ENCODE measurements around the gene DEXI.
A peak's percentile ranks its signal among the peaks of the same experiment; 100 is the strongest.

DEXI gene

DNA sequence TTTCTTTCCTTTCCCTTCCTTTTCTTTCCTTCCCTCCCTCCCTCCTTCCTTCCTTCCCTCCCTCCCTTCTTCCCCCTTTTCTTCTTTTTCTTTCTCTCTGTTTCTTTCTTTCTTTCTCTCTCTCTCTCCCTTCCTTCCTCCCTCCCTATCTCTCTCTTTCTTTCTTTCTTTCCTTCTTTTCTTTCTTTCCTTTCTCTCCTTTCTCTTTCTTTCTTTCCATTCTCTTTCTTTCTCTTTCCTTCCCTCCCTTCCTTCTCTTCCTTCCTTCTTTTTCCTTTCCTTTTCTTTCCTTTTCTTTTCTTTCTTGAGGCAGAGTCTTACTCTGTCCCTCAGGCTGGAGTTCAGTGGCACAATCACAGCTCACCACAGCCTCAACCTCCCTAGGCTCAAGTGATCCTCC is 31.0 kb downstream of the DEXI start:
- POLR2A ChIA-PET, result no interaction called here
- CTCF ChIA-PET, result interaction anchor here (0.6 to 0.7 kb wide), 2 partner anchors 49 to 1714 kb away, joined by 3 to 5 read pairs; no protein-coding TSS in a partner anchor
- Histone ChIP-seq H3K27ac (ENCODE audit: extremely low read depth, low read depth, low read length) (no peak overlapping the region), H3K4me1 (ENCODE audit: control insufficient read depth, insufficient read depth, low read length) (no peaks in the 10 kb centered on the region), H3K36me3 (ENCODE audit: control insufficient read depth in 2 of 2, insufficient read depth in 1 of 2, low read length in 2 of 2) (no peaks in the 10 kb centered on the region), H3K4me3 (ENCODE audit: low read depth, low read length) (no peak overlapping the region), H3K9me3 (ENCODE audit: control insufficient read depth, insufficient read depth, low read depth, low read length) (no peaks in the 10 kb centered on the region)
- TF ChIP-seq, protein P1, sequence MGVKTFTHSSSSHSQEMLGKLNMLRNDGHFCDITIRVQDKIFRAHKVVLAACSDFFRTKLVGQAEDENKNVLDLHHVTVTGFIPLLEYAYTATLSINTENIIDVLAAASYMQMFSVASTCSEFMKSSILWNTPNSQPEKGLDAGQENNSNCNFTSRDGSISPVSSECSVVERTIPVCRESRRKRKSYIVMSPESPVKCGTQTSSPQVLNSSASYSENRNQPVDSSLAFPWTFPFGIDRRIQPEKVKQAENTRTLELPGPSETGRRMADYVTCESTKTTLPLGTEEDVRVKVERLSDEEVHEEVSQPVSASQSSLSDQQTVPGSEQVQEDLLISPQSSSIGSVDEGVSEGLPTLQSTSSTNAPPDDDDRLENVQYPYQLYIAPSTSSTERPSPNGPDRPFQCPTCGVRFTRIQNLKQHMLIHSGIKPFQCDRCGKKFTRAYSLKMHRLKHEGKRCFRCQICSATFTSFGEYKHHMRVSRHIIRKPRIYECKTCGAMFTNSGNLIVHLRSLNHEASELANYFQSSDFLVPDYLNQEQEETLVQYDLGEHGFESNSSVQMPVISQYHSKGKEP (tag by site-specific recombination; IDR thresholded peaks at IDR 0.05), result no peak
- no peak for TF ChIP-seq ZNF830 (tag by site-specific recombination; IDR thresholded peaks at IDR 0.05; ENCODE audit: low read depth)
- TF ChIP-seq ZNF366 (tag by site-specific recombination; conservative IDR thresholded peaks at IDR 0.05), result peak; percentile 88
- TF ChIP-seq, protein P2, sequence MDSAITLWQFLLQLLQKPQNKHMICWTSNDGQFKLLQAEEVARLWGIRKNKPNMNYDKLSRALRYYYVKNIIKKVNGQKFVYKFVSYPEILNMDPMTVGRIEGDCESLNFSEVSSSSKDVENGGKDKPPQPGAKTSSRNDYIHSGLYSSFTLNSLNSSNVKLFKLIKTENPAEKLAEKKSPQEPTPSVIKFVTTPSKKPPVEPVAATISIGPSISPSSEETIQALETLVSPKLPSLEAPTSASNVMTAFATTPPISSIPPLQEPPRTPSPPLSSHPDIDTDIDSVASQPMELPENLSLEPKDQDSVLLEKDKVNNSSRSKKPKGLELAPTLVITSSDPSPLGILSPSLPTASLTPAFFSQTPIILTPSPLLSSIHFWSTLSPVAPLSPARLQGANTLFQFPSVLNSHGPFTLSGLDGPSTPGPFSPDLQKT (IDR thresholded peaks at IDR 0.05; ENCODE audit: borderline replicate concordance, low read depth, low read length), result no peak
- TF ChIP-seq PRDM1 (tag by site-specific recombination; IDR thresholded peaks at IDR 0.05), result peak; percentile 94

DNA sequence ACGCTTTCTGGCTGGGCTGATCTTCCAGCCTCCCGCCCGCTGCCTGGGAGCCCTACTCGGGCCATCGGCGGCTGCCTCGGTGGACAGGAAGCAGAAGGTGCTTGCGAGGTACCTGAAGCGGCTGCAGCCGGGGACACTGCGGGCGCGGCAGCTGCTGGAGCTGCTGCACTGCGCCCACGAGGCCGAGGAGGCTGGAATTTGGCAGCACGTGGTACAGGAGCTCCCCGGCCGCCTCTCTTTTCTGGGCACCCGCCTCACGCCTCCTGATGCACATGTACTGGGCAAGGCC is 34.6 kb downstream of the DEXI start:
- no peak for TF ChIP-seq ZNF701 (tag by site-specific recombination; IDR thresholded peaks at IDR 0.05)
- TF ChIP-seq, protein P3, sequence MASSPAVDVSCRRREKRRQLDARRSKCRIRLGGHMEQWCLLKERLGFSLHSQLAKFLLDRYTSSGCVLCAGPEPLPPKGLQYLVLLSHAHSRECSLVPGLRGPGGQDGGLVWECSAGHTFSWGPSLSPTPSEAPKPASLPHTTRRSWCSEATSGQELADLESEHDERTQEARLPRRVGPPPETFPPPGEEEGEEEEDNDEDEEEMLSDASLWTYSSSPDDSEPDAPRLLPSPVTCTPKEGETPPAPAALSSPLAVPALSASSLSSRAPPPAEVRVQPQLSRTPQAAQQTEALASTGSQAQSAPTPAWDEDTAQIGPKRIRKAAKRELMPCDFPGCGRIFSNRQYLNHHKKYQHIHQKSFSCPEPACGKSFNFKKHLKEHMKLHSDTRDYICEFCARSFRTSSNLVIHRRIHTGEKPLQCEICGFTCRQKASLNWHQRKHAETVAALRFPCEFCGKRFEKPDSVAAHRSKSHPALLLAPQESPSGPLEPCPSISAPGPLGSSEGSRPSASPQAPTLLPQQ (tag by site-specific recombination; IDR thresholded peaks at IDR 0.05), result no peak
- no peak for TF ChIP-seq KLF16 (tag by site-specific recombination; IDR thresholded peaks at IDR 0.05)
- TF ChIP-seq ZNF274 (IDR thresholded peaks at IDR 0.05; ENCODE audit: low read length), result no peak
- no peak for TF ChIP-seq ZNF274 (tag by site-specific recombination; IDR thresholded peaks at IDR 0.05; ENCODE audit: borderline replicate concordance)
- TF ChIP-seq, protein P2 (IDR thresholded peaks at IDR 0.05; ENCODE audit: borderline replicate concordance, low read depth, low read length), result no peak
- no peak for TF ChIP-seq ZNF354C (tag by site-specific recombination; IDR thresholded peaks at IDR 0.05; ENCODE audit: borderline replicate concordance, low read depth)
- TF ChIP-seq, protein P4, sequence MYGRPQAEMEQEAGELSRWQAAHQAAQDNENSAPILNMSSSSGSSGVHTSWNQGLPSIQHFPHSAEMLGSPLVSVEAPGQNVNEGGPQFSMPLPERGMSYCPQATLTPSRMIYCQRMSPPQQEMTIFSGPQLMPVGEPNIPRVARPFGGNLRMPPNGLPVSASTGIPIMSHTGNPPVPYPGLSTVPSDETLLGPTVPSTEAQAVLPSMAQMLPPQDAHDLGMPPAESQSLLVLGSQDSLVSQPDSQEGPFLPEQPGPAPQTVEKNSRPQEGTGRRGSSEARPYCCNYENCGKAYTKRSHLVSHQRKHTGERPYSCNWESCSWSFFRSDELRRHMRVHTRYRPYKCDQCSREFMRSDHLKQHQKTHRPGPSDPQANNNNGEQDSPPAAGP (tag by site-specific recombination; IDR thresholded peaks at IDR 0.05), result no peak
- no peak for TF ChIP-seq ZNF416 (tag by site-specific recombination; IDR thresholded peaks at IDR 0.05)
- TF ChIP-seq SALL2 (tag by site-specific recombination; IDR thresholded peaks at IDR 0.05; ENCODE audit: borderline replicate concordance), result no peak
- no peak for TF ChIP-seq ZNF707 (tag by site-specific recombination; IDR thresholded peaks at IDR 0.05)
- no peak for TF ChIP-seq SP3 (tag by site-specific recombination; IDR thresholded peaks at IDR 0.05)
- TF ChIP-seq KLF9 (tag by site-specific recombination; IDR thresholded peaks at IDR 0.05; ENCODE audit: low read depth), result no peak
- TF ChIP-seq, protein P5, sequence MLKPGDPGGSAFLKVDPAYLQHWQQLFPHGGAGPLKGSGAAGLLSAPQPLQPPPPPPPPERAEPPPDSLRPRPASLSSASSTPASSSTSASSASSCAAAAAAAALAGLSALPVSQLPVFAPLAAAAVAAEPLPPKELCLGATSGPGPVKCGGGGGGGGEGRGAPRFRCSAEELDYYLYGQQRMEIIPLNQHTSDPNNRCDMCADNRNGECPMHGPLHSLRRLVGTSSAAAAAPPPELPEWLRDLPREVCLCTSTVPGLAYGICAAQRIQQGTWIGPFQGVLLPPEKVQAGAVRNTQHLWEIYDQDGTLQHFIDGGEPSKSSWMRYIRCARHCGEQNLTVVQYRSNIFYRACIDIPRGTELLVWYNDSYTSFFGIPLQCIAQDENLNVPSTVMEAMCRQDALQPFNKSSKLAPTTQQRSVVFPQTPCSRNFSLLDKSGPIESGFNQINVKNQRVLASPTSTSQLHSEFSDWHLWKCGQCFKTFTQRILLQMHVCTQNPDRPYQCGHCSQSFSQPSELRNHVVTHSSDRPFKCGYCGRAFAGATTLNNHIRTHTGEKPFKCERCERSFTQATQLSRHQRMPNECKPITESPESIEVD (tag by site-specific recombination; IDR thresholded peaks at IDR 0.05), result no peak
- no peak for TF ChIP-seq ZNF561 (tag by site-specific recombination; IDR thresholded peaks at IDR 0.05; ENCODE audit: borderline replicate concordance)
- TF ChIP-seq ZNF16 (tag by site-specific recombination; IDR thresholded peaks at IDR 0.05; ENCODE audit: low read depth), result no peak
- TF ChIP-seq ZNF664 (tag by site-specific recombination; IDR thresholded peaks at IDR 0.05), result no peak
- no peak for TF ChIP-seq HOXA7 (CRISPR knock-in tag; IDR thresholded peaks at IDR 0.05; ENCODE audit: borderline replicate concordance)
- TF ChIP-seq ZNF433 (tag by site-specific recombination; IDR thresholded peaks at IDR 0.05; ENCODE audit: low read depth), result no peak
- POLR2A ChIA-PET, result no interaction called here
- CTCF ChIA-PET, result no interaction called here

More for the DNA sequence above, 34.6 kb downstream of the DEXI start:
- Histone ChIP-seq H3K4me3 (ENCODE audit: low read depth, low read length) (no peak overlapping the region), H3K27ac (ENCODE audit: extremely low read depth, low read depth, low read length) (no peak overlapping the region), H3K9me3 (ENCODE audit: control insufficient read depth, insufficient read depth, low read depth, low read length) (no peaks in the 10 kb centered on the region), H3K36me3 (ENCODE audit: control insufficient read depth in 2 of 2, insufficient read depth in 1 of 2, low read length in 2 of 2) (no peaks in the 10 kb centered on the region), H3K4me1 (ENCODE audit: control insufficient read depth, insufficient read depth, low read length) (no peaks in the 10 kb centered on the region)

Data from HEK293 (cell line).